H9 (cell line): ENCODE results near the gene ZNF750. TPM values are rescaled to one million over a fixed set of nuclear protein-coding genes. Genes with fewer than 3 reads are reported as not detected.
A peak's percentile ranks its signal among the peaks of the same experiment; 100 is the strongest.

ENCODE experiments used
- DNase-seq: peaks from one replicate; pipeline ENCODE4 v3.0.0-alpha.2; 2017
- H2AFZ ChIP-seq: one replicate; pipeline ENCODE4 v1.6.1; 2013; ENCODE audit warnings: mild to moderate bottlenecking, low read length, control low read depth, moderate library complexity
- H2AK5ac ChIP-seq: 2 replicates; pipeline ENCODE4 v1.6.1; 2013; ENCODE audit warnings: low read length, control low read depth, mixed read lengths; ENCODE audit not compliant: insufficient read length
- H2BK120ac ChIP-seq: one replicate; pipeline ENCODE4 v1.6.1; 2013; ENCODE audit warnings: low read depth, mild to moderate bottlenecking, low read length, control low read depth, inconsistent platforms; ENCODE audit not compliant: poor library complexity, severe bottlenecking
- H2BK12ac ChIP-seq: 2 replicates; pipeline ENCODE4 v1.6.1; 2013; ENCODE audit warnings: low read length, control low read depth, mixed read lengths, low read depth; ENCODE audit not compliant: insufficient read length
- H2BK15ac ChIP-seq: 2 replicates; pipeline ENCODE4 v1.6.1; 2013; ENCODE audit warnings: low read depth, low read length, control low read depth
- H2BK20ac ChIP-seq: one replicate; pipeline ENCODE4 v1.6.1; 2013; ENCODE audit warnings: low read depth, mild to moderate bottlenecking, low read length, control low read depth, inconsistent platforms; ENCODE audit not compliant: poor library complexity, severe bottlenecking
- H2BK5ac ChIP-seq: 2 replicates; pipeline ENCODE4 v1.6.1; 2013; ENCODE audit warnings: low read length, control low read depth, mixed read lengths; ENCODE audit not compliant: insufficient read length
- H3K14ac ChIP-seq: 2 replicates; pipeline ENCODE4 v1.6.1; 2013; ENCODE audit warnings: low read length, control low read depth; ENCODE audit not compliant: insufficient read depth
- H3K18ac ChIP-seq: 2 replicates; pipeline ENCODE4 v1.6.1; 2013; ENCODE audit warnings: low read depth, mild to moderate bottlenecking, mixed read lengths, low read length, control low read depth; ENCODE audit not compliant: insufficient read length
- H3K23ac ChIP-seq: 2 replicates; pipeline ENCODE4 v1.6.1; 2013; ENCODE audit warnings: low read length, control low read depth, mixed read lengths, low read depth; ENCODE audit not compliant: insufficient read length
- H3K23me2 ChIP-seq: 2 replicates; pipeline ENCODE4 v1.6.1; 2013; ENCODE audit warnings: low read depth, mild to moderate bottlenecking, mixed read lengths, low read length, control low read depth; ENCODE audit not compliant: insufficient read length, poor library complexity, severe bottlenecking
- H3K27ac ChIP-seq: 2 replicates; pipeline ENCODE4 v1.5.1; 2013; ENCODE audit warnings: low read length, control low read depth, mixed read lengths, low read depth; ENCODE audit not compliant: insufficient read length
- H3K27me3 ChIP-seq: 2 replicates; pipeline ENCODE4 v1.6.1; 2013; ENCODE audit warnings: low read length, control low read depth, inconsistent platforms; ENCODE audit not compliant: insufficient read depth
- H3K4ac ChIP-seq: 2 replicates; pipeline ENCODE4 v1.6.1; 2013; ENCODE audit warnings: low read depth, mild to moderate bottlenecking, control low read depth, inconsistent platforms, low read length, moderate library complexity
- H3K4me1 ChIP-seq: 2 replicates; pipeline ENCODE4 v1.6.1; 2013; ENCODE audit warnings: low read length, control low read depth, inconsistent platforms; ENCODE audit not compliant: insufficient read depth
- H3K4me2 ChIP-seq: 2 replicates; pipeline ENCODE4 v1.6.1; 2013; ENCODE audit warnings: low read length, control low read depth, mixed read lengths; ENCODE audit not compliant: insufficient read length, insufficient read depth
- H3K56ac ChIP-seq: 2 replicates; pipeline ENCODE4 v1.6.1; 2013; ENCODE audit warnings: low read depth, mild to moderate bottlenecking, mixed read lengths, low read length, control low read depth; ENCODE audit not compliant: insufficient read length
- H3K79me1 ChIP-seq: 2 replicates; pipeline ENCODE4 v1.6.1; 2013; ENCODE audit warnings: low read depth, mild to moderate bottlenecking, moderate library complexity, low read length, control low read depth, inconsistent platforms; ENCODE audit not compliant: insufficient read depth, poor library complexity, severe bottlenecking
- H3K79me2 ChIP-seq: 2 replicates; pipeline ENCODE4 v1.6.1; 2013; ENCODE audit warnings: low read length, control low read depth, inconsistent platforms; ENCODE audit not compliant: insufficient read depth
- H3K9ac ChIP-seq: 2 replicates; pipeline ENCODE4 v1.6.1; 2013; ENCODE audit warnings: low read length, control low read depth, mixed read lengths; ENCODE audit not compliant: insufficient read length; ENCODE audit errors: extremely low read depth
- H3K9me3 ChIP-seq: one replicate; pipeline ENCODE4 v1.6.1; 2013; ENCODE audit warnings: low read depth, low read length, inconsistent platforms; ENCODE audit not compliant: control insufficient read depth
- H3T11ph ChIP-seq: one replicate; pipeline ENCODE4 v1.6.1; 2013; ENCODE audit warnings: mild to moderate bottlenecking, low read length, control low read depth, inconsistent platforms
- H4K20me1 ChIP-seq: one replicate; pipeline ENCODE4 v1.6.1; 2013; ENCODE audit not compliant: control insufficient read depth, insufficient read length, insufficient read depth
- H4K5ac ChIP-seq: 2 replicates; pipeline ENCODE4 v1.6.1; 2013; ENCODE audit warnings: low read depth, mild to moderate bottlenecking, mixed read lengths, low read length, control low read depth; ENCODE audit not compliant: insufficient read length
- H4K8ac ChIP-seq: replicated peaks from 2 replicates; pipeline ENCODE4 v1.6.1; 2013; ENCODE audit warnings: low read length, control low read depth, mixed read lengths, low read depth; ENCODE audit not compliant: insufficient read length
- H4K91ac ChIP-seq: 2 replicates; pipeline ENCODE4 v1.6.1; 2013; ENCODE audit warnings: low read depth, mild to moderate bottlenecking, moderate library complexity, mixed read lengths, low read length, control low read depth; ENCODE audit not compliant: insufficient read length
- H3K27ac Mint-ChIP-seq, 3 experiments: 2 replicates in 2 of 3; 3 replicates in 1 of 3; pipeline ENCODE4 v1.8.0; 2020 to 2021; ENCODE audit warnings: mixed read lengths in 3 of 3, mild to moderate bottlenecking in 1 of 3, moderate library complexity in 1 of 3
- H3K27me3 Mint-ChIP-seq: 2 replicates; pipeline ENCODE4 v1.8.0; 2021; ENCODE audit warnings: low read depth, mild to moderate bottlenecking, moderate library complexity, mixed read lengths
- H3K36me3 Mint-ChIP-seq, 3 experiments: 2 replicates in 2 of 3; 3 replicates in 1 of 3; pipeline ENCODE4 v1.8.0; 2020 to 2021; ENCODE audit warnings: low read depth in 3 of 3, mixed read lengths in 3 of 3; ENCODE audit not compliant: insufficient read depth in 1 of 3
- H3K4me1 Mint-ChIP-seq, 2 experiments: 2 replicates each; pipeline ENCODE4 v1.8.0; 2020; ENCODE audit warnings: mixed read lengths in 2 of 2
- H3K4me3 Mint-ChIP-seq, 2 experiments: 2 replicates in 1 of 2; 3 replicates in 1 of 2; pipeline ENCODE4 v1.8.0; 2020 to 2021; ENCODE audit warnings: mild to moderate bottlenecking in 2 of 2, mixed read lengths in 2 of 2, moderate library complexity in 1 of 2
- H3K9me3 Mint-ChIP-seq, 2 experiments: 2 replicates in 1 of 2; 3 replicates in 1 of 2; pipeline ENCODE4 v1.8.0; 2020; ENCODE audit warnings: mild to moderate bottlenecking in 2 of 2, mixed read lengths in 2 of 2, moderate library complexity in 1 of 2
- CTCF ChIP-seq: fragments of 200-600 bp; sonication (generic); conservative IDR thresholded peaks from 3 replicates; pipeline ENCODE4 v1.8.0; 2021; ENCODE audit warnings: antibody characterized with exemption, mild to moderate bottlenecking
- WGBS: extraction: QIAGEN DNeasy Blood & Tissue Kit; methylation state at CpG from one replicate; pipeline ENCODE4 v1.1.7; 2013; ENCODE audit warnings: missing lambda C conversion rate, low lambda C conversion rate, mixed read lengths; ENCODE audit not compliant: insufficient read length; ENCODE audit errors: extremely low coverage; 5-methylcytosine and 5-hydroxymethylcytosine counted together
- total RNA-seq: library from RNA; stranded (reverse); gene quantifications from 2 replicates; pipeline ENCODE4 v1.2.1, GENCODE V29; 2021

Gene ZNF750
- total RNA-seq, 1 experiment from 2014 or later: not detected

GRCh38 chr17:82791532-82791931 is 48.3 kb downstream of the ZNF750 start:
- H3K27me3 Mint-ChIP-seq: no peaks in the 10 kb centered on the region
- H4K20me1 ChIP-seq: no peaks in the 10 kb centered on the region
- H2BK120ac ChIP-seq: no peak overlapping the region
- no peak overlapping the region for H4K8ac ChIP-seq
- no peak overlapping the region for H3K56ac ChIP-seq
- no peaks in the 10 kb centered on the region for H3K23me2 ChIP-seq
- no peak overlapping the region for H2AFZ ChIP-seq
- H2BK20ac ChIP-seq: no peak overlapping the region
- peaks cover 0 to 4% of the 10 kb centered on the region in 2 experiments; a peak in 1 of 4 replicates for H3K4me1 Mint-ChIP-seq
- H2BK15ac ChIP-seq: no peak overlapping the region
- no peak overlapping the region for H3K18ac ChIP-seq
- H2BK12ac ChIP-seq: no peak overlapping the region
- no peak overlapping the region for H3K27ac ChIP-seq
- DNase-seq: no peak
- H3K4me2 ChIP-seq: no peak overlapping the region
- H3K27ac Mint-ChIP-seq: peak overlapping the region in 2 of 3 experiments; percentile 39 to 85; a peak in 4 of 7 replicates
- no CpG with 5 or more reads among the region's 12 CpGs for WGBS
- H3K9me3 ChIP-seq: no peaks in the 10 kb centered on the region
- no peak overlapping the region for H2BK5ac ChIP-seq
- no peak for TF ChIP-seq CTCF
- H3K9me3 Mint-ChIP-seq: no peaks in the 10 kb centered on the region
- no peak overlapping the region for H3K14ac ChIP-seq
- no peak overlapping the region for H3K9ac ChIP-seq
- no peak overlapping the region for H3K23ac ChIP-seq
- no peak overlapping the region for H3K4me3 Mint-ChIP-seq
- no peaks in the 10 kb centered on the region for H3K4me1 ChIP-seq
- H3K79me1 ChIP-seq: peaks cover 3% of the 10 kb centered on the region
- H3T11ph ChIP-seq: no peak overlapping the region
- H3K79me2 ChIP-seq: no peaks in the 10 kb centered on the region; the same call in 1 of the 2 replicates
- no peak overlapping the region for H2AK5ac ChIP-seq
- no peaks in the 10 kb centered on the region for H3K27me3 ChIP-seq
- H4K5ac ChIP-seq: no peak overlapping the region
- H4K91ac ChIP-seq: no peak overlapping the region
- H3K4ac ChIP-seq: no peak overlapping the region
- peaks cover 12 to 36% (median 26%) of the 10 kb centered on the region in 3 experiments; a peak in 6 of 7 replicates for H3K36me3 Mint-ChIP-seq
